Central memory CD4-positive, alpha-beta T cell (primary cell): ENCODE measurements around the gene IGFN1.
"Not testable (repeated sequence)": the region's sequence is repeated elsewhere in the genome, so short reads cannot be mapped to it uniquely, and the experiment has no call there.

ENCODE experiments used
- DNase-seq: peaks from one replicate; pipeline ENCODE4 v3.0.0; 2022

The IGFN1 gene

DNA sequence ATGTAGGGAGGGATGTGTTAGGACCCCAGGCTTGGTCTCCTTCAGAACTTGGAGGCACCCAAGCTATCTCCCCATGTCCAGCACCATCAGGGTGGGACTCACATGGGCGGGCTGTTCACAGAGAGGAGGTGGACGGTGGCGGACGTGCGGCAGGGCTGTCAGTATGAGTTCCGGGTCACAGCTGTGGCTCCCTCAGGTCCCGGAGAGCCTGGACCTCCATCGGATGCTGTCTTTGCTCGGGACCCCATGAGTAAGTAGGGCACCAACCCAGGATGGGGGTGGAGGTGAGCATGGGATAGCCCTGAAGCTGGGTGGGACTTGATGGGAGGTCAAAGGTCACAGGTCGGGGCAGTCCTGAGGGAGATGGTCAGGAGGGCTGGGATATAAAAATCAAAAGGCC is 27.8 kb downstream of the IGFN1 start:
- DNase-seq, result no peak

DNA sequence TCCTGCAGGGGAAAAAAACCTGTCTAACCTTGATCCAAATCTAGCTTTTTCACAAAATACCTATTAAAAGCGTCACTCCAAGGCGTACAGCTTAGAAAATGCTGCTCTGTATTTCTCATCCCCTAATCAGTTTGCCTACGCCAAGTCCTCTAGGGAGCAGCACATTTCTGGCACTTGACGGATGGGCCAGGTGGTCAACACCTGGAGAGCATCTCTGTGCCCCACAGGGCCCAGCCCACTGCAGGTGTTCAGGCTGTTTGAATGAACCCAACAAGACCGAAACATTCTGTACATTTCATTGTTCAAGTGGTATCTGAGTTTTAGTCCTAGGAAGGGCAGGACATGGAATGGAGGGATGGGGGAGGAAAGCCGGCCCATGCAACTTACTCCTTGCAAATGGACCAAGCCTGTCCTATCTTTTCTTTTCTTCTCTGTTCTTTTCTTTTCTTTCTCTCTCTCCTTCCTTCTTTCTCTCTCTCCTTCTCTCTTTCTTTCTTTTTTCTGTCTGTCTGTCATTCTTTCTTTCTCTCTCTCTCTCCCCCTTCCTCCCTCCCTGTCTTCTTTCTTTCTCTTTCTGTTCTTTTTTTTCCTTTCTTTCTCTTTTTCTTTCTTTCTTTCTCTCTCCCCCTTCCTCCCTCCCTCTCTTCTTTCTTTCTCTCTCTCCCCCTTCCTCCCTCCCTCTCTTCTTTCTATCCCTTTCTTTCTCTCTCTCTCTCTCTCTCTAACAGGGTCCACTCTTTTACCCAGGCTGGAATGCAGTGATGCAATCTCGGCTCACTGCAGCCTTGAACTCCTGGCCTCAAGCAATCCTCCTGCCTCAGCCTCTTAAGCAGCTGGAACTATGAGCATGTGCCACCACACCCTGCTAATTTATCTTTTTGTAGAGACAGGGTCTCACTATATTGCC is 29.1 kb downstream of the IGFN1 start:
- no peak for DNase-seq

DNA sequence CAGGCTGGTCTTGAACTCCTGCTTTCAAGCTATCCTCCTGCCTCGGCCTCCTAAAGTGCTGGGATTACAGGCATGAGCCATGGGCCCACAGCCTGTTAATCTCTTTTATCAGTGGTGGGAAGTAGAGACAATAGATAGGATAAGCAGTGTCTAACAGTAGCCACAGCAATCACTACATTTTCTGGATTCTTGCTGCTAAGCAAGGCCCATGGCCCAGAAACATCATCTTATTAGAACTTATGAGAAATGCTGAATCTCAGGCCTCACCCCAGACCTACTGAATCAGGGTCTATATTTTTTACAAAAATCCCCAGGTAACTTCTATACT is 29.7 kb downstream of the IGFN1 start:
- no peak for DNase-seq

DNA sequence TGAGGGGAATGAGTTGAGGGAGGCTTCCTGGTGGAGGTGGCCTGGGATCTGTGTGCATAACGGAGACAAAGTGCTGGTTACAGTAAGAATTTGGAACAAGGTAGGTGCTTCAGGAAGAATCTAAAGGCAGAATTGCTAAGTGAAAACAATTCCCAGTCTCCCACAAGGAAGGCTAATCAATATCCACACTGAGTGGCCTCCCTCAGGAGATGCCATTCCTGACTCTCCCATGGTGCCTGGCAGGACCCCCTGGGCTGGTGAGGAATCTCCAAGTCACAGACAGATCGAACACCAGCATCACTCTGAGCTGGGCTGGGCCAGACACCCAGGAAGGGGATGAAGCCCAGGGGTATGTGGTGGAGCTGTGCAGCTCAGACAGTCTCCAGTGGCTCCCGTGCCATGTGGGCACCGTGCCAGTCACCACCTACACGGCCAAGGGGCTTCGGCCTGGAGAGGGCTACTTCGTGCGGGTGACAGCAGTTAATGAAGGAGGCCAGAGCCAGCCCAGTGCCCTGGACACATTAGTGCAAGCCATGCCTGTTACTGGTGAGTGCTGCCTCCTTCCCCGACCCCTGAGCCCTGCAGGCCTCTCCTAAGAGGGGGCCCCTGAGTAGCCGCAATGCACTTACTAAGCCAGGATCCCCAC is 30.7 kb downstream of the IGFN1 start:
- DNase-seq, result no peak

DNA sequence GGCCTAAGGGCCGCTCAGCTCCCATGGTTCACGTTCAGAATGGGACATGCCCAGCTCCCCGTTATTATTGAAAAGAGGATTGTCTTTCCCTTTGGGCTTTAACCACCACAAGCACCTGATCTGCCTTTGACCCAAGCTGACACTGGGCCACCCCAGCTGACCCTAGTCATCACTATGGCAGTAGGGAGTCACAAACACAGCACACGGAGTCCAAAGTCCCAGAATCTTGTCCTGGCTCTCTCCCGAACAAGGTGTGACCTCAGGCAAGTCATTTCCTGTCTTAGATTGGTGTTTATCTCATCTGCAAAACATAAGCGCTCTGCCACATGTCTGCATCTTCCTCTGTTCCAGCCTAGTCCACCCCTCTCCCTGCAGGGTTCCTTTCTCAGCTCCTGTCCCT is 31.5 kb downstream of the IGFN1 start:
- DNase-seq, result no peak

DNA sequence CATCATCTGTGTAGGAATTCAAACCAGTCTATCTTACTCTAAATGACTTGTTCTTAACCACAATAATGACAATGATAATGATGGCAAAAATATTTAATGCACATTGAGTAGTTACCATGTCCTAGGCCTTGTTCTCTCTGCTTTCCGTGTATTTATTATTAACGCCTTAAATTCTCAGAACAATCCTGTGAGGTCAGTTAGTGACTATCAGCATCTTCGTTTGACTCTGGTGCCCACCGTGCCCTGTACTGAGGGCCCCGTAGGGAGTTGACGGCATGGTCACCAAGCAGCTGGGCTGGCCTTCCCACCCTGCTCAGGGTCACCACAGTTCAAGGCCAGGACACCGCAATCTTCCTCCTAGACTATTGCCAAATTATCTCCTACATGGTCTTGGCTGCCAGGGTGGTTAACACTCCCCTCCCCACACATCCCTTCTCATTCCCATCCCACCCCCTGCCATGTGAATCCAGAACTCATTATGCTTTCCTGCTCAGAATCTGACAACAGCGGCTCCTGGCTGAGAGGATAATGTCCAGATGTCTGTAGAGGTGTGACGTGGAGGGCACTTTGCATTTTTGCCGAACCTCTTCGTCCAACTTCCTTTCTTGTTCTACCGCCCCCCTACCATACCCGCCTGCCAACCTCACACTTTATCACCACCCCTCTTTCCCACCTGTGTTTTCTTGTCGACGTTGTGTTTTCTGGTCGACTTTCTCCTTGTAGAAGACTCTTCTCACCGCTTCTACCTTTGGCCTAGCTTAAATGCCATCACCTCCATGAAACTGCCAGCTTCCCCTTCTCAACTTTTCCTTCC is 33.4 kb downstream of the IGFN1 start:
- no peak for DNase-seq

DNA sequence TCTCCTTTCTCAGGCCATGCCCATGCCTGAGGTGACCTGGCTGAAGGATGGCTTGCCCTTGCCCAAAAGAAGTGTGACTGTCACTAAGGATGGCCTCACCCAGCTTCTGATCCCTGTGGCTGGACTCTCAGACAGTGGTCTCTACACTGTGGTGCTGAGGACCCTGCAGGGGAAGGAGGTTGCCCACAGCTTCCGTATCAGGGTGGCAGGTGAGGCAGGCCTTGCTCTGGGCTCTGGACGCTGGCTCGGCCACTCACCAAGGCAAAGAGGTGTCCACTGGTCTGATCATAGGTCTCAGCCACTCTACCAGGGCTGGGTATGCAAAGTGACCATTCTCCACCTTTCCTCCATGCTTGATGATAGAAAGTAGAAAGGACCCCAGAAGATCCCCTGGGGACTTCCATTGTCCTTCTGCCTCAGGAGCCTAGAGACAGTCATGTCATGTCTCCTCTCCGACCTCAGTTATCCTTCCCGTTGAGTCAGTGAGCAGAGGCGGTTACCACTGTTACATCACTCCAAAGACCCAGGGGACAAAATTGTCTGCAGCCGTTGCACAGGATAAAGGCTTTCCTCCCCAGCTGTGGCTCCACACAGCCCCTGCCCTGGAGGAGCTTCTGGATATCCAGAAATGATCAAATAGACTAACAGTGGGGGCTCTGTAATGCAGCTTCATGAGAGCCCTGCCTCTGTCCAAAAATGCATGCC is 34.2 kb downstream of the IGFN1 start:
- no peak for DNase-seq

DNA sequence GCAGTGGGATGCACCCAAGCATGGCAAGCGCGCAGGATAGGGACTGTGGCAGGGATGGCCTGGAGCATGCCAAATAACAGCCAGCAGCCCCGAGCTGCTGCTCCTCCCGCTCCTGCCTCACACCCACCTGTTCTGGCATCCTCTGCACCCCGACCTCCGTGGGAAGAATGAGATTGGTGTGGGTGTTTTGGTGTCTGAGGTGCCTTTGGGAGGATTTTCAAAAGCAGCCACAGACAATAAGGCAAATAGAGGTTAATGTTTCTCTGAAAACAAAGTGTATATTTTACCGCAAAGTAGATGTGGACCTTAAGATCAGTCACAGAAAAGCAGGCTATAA is 35.5 kb downstream of the IGFN1 start:
- DNase-seq, result no peak

DNA sequence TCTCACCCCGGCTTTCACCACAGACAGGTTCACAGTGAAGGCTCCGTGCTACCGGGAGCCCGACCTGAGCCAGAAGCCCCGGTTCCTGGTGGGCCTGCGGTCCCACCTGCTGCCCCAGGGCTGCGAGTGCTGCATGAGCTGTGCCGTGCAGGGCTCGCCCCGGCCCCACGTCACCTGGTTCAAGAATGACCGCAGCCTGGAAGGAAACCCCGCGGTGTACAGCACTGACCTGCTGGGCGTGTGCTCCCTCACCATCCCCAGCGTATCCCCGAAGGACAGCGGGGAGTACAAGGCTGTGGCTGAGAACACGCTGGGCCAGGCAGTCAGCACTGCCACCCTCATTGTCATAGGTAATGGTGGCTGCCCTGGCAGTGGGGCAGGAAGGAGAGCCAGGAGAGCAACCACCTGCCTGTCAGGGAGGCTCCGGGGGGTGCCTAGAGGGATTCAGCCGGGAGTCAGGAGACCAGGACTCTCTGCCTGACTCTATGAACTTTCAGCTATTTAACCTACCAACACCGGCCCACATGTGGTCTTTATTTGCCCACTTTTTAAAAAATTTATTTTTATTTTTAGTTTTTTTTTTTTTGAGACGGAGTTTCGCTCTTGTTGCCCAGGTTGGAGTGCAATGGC is 36.4 kb downstream of the IGFN1 start:
- DNase-seq, result no peak

DNA sequence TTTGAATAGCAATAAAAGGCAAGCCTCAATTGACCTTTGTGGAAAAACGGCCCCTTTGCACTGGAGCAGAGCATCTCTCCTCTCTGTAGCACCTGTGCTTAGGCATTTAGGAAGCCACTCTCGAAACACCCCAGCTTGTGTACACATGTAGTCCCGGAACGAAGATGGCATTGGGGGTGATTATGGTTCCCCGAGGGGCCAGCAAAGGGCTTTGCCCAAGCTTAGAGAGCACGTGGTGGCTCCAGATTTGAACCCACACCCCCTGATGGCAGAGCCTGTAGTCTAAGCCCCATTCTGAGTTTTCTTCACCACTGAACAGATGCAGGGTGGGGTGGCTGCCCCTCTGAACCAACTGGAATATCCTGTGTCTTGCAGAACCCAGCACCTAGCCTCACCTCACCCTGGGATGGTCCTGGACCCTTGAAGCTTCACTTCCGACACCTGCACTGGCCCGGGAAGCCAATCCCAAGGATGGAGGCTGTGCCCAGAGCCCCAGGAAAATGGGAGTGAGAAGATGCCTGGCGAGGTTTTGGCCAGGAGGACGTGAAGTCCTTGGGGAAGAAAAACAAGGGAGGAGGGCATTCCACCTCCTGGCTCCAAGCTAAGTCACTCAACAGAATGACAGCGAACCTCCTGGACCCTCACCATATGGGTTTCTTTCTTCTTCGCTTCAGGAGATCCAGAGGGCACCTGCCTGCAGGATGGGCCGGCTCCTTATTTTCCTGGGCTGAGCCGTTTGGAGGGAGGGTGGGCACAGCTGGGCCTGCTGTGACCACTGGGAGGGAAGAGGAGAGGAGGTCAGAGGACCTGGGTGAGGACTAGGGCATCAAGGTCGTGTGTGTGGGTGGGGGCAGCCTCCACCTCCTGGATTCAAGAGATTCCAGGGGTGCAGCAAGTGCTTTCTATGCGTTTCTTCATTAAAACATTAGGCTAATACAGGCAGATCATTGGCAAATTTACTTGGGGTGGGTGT is 37.7 kb downstream of the IGFN1 start:
- DNase-seq, result no peak

DNA sequence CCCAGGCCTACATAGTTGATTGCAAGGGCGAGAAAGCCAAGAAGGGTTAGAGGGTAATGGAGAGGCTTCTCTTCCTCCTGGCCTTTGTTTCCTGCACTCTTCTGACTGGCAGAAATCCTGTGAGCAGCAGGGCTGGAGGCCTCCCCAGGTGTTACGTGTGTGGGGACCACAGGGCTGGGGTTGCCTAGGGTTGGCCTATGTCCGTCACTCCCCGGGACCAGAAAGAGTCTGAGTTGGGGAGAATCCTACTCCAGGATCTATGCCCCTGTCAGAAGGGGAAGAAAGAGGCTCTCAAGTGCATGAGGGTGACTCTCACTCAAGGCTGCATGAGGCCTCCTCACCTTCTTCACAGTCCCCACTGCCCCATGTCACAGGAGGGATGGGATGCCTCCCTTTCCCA is 38.5 kb downstream of the IGFN1 start:
- DNase-seq, result no peak

DNA sequence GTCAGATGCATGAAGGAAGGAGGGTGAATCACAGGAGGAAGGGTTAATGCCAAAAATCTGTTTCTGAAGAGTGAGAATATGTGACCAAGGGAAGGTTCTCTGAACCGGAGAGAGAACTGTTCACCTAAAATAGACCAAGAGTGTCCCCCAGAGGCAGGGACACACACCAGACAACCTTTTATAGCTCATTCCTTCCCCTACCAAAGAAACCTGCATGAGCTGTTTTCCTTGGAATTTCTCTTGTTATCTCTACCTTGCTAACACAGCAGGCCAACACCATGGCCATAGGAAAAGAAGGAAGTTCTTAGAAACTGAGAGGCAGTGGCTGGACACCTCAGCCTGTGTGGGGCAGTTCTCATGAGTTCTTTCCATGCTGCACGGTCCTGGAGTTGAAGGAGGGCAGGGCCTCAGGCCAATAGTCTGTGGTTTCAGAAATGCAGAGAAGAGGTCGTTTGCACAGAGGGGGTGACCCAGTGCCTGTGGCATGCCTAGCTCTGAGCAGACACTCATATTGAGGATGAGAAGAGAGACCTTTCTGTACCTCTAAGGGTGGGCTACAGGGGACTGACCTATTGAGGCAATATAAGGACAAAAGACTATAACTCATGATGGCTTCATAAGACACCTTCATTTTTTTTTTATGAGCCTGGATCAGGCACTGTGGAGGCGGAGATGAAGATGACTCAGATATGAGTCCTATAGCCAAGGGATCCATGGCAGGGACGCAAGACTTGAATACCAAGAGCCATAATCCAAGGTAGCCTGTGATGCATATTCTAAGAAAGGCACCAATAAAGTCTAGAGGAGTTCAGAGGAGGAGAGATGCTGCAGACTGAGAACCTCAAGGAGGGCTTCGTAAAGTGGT is 39.4 kb downstream of the IGFN1 start:
- DNase-seq, result no peak

DNA sequence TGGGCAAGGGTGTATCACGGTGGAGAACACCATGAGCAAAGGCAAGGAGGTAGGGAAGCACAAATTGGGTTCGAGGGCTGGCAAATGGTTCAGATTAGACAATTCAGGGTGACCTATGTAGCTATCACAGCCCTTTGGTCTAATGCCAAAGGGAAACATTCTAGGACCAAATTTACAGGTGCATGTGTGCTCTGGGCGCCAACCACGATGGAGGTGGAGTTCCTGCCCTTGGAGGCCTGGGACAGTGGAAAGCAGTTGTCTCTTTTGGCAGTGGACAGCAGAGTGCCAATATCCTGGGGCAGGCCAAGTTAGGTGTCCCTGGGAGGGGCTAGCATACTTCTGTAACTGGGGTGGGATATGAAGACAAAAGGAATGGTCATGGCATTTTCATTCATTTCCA is 40.1 kb downstream of the IGFN1 start:
- DNase-seq, result no peak

DNA sequence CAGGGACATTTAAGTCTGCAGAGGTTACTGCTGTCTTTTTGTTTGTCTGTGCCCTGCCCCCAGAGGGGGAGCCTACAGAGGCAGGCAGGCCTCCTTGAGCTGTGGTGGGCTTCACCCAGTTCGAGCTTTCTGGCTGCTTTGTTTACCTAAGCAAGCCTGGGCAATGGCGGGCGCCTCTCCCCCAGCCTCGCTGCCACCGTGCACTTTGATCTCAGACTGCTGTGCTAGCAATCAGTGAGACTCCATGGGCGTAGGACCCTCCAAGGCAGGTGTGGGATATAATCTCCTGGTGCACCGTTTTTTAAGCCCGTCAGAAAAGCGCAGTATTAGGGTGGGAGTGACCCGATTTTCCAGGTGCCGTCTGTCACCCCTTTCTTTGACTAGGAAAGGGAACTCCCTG is 49.0 kb downstream of the IGFN1 start:
- not testable (repeated sequence) for DNase-seq

DNA sequence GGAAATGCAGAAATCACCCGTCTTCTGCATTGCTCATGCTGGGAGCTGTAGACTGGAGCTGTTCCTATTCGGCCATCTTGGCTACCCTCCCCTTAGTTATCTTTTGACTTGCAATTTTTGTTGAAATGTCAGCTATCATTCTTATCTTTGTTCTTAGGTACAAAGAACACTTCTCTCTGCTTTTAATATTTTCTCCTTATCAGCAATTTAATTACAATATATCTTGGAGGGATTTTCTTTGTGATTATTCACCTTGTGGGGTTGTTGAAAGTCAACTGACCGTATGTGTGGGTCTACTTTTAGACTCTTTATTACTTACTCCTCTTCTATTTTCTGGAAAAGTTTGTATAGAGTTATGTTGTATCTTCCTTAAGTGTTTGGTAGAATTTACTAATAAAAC is 49.5 kb downstream of the IGFN1 start:
- no peak for DNase-seq

DNA sequence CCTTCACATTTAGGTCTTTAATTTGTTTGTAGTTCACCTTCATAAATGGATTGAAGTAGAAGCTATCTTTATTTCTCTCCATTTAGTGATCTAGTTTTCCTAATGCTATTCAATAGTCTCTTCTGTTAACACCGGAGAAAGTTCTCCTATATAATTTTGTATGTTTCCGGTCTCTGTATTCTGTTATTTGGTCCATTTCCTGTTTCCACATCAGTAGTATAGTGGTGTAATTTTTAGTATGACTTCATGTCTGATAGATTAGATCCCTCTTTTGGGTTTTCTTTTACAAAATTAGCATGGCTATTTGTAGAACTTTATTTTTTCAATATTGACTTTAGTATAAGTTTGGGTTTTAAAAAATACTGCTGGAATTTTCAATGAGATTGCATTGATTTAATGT is 51.1 kb downstream of the IGFN1 start:
- DNase-seq, result no peak

DNA sequence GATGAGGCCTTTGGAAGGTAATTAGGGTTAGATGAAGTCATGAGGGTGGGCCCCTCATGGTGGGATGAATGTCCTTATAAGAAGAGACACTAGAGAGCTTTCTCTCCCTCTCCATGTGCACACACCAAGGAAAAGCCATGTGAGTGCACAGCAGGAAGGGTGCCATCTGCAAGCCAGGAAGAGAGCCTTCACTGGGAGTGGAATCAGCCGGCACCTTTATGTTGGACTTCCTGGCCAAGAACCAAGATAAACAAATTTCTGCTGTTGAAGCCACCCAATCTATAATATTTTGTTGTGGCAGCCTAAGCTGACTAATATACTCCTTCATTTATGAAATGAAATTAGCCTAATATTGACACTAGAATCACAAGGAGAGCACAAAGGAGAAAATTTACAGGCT is 54.5 kb downstream of the IGFN1 start:
- DNase-seq, result no peak

DNA sequence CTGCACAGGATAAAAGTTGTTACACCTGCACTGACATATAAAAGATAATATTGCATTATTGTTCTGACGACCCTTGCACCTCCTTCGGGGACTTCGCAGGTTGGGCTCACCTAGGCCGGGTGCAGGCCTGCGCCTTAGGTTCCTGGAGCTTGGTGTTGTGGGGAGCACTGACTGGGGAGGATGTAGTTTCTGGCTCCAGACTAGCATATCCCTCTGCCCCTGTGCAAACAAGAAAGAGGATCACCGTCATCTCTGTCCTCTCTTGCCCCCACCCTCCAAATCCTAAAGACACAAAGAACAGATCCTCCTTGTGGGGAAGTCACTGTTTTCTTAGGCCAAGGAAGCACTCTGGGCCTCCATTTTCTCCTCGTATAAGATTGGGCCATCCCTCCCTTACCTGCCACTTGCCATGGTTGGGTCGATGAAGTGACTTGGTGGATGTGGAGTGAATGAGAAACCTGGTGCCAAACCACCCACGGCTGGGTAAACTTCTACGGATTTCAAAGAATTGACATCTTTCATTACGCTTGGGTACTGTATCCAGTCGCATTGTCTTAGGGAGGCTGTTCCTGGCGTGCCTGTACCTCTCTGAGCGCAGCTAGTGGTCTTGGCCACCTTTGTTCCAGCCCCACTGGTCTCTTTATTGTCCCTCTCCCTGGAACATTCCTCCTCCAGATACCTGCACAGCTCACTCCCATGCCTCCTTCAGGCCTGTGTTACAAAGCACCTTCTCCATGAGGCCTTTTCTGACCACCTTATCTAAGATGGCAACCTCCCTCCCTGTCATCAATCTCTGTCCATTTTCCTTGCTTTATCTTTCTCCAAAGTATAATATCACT is 58.3 kb downstream of the IGFN1 start:
- no peak for DNase-seq

DNA sequence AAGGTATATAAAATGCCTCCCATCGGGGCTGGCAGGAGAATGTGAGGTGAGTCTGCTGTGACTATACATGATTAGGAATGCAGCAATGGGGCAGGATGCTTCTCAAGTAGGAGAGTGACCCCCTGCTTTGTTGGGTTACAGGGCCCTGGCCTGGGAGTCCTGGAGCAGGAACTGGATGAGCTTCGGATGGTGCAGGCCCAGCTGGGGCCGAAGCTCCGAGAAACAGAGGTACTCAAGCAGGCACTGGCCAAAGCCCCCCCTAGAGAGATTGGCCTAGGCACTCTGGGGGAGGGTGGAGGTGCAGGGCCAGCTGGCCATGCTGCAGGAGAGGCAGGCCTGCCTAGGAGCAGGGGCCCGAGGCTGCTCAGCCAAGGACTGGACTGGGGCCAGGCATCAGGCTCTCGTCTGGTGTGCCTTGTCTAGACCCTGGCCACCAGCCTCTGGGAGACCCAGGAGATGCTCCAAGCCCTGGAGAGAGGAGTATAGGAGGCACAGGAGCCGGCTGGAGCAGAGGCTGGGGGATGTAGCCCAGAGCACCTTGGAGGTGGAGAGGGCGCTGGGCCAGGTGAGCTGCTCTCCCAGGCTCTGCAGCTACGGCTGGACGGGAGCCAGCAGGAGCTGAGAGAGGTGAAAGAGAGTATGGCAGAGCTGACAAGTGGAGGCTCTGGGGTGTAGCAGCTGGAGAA is 59.8 kb downstream of the IGFN1 start:
- DNase-seq, result no peak
